GM21825 (cell line): ENCODE results near the gene HSD17B12.

Experiments
- ATAC-seq: cut with Tn5 transposase; IDR thresholded peaks from one replicate; pipeline ENCODE4 v1.9.1; 2021; ENCODE audit warnings: mild to moderate bottlenecking, moderate library complexity; ENCODE audit not compliant: unreplicated experiment

HSD17B12 gene

DNA sequence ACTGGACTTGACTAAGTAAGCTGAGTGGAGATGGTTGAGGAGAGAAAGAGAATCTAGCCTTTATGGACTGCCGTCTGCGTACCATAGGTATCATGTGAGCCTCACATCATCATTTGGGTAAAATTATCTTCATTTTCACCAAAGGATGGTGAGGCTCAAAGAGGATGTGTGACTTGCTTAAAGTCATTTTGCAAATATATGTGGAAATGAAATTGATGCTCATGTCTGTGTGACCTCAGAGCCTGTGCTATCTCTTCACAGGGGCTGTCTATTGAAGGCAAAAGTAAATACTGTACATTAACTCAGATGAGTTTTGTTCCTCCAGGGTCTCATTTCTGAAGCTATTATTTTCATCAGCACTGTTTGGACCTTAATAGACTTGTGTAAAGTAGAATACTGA is 116.8 kb downstream of the HSD17B12 start:
- no peak for ATAC-seq

DNA sequence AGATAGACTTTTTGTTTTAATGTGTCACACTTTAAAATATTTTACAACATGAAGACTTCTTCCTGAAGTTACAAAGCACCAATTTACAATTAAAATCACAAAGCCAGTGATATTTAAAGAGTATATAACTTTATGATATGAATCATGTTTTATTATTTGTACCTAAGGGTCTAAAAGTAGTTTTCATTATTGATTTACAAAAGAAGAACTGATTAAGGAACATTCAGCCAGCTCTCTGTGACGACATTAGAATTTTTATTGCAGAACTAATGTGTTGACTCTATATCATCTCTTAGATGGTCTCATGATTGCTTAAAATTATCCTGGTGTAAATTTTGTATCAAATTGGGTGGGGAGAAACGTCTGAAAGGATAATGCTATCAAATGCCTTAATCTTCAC is 117.3 kb downstream of the HSD17B12 start:
- ATAC-seq = no peak

DNA sequence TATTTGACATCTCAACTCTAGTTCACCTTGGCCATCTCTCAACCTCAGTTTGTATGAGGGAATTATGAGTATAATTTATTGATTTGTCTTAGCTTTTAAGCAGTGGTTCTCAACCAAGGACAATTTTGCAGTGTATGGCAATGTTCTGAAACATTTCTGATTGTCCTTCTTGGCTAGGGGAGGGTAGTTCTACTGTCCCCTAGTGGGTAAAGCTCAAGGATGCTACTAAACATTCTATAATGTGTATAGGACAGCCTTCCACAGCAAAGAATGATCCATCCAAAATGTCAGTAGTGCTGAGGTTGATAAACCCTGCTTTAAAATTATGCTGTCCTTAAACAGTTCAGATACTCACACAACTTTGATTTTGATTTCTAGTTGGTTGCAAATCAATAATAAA is 122.0 kb downstream of the HSD17B12 start:
- no peak for ATAC-seq

DNA sequence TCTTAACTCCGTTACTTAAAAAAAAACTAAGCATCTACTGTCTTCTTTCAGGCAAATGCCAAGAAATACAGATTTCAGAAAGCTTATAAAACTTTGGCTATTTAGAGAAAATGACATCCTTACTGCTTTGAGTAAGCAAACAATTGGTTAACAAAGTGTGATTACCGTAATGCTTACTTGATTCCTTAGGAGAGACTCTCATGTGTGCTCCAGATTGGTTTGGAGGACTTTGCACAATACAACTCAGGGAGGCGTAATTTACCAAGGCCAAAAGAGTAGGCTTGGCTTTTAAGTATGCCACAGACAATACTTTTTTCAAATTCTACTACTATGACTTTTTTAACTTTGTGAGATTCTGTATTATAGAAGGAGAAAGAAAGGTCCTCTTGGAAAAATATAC is 123.2 kb downstream of the HSD17B12 start:
- no peak for ATAC-seq

DNA sequence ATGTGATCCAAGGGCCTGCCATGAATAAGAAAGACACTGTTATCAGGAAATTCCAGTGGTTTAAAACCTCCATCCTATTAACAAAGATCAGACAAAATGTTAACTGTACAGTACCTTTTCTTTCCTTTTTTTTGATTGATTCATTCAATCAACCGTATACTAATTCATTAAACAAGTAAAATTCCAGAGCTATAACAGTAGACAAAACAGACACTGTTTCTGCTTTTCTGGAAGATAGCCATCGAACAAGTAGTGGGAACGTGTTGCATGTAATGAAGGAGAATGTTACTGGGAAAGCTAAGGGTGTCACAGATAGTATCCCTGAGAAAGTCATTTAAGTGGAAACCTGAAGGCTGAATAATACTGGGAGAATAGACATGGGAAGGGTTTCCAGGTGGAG is 126.4 kb downstream of the HSD17B12 start:
- no peak for ATAC-seq

DNA sequence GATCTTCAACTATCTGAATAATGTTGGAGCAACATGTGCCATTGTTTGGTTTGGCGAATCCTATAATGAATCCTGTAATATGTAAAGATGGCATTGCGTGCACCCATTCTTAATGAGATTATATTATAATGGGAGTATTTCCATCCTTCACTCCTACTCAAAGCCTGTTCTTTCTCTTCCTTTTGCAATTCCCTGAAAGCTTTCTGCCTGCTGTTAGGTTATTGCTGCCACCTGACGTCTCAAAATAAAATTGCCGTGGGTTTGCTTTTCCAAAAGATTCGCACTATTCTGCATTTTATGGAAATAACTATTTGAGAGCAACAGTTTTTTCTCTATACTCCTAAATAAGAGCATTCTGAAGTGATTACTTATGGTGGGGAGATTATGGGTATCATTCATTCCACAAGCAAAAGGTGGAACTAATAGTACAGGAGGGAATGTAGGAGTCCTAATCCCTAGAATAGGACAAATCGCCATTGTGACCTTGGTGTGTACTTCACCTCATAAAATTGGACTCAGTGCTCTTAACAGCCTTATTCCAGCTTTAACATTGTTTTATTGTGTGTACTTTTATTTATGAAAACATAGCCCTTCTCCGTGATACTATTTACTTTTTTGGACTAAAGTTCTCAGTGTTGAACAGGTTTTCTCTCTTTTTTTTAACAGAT is 130.5 kb downstream of the HSD17B12 start:
- ATAC-seq = no peak

DNA sequence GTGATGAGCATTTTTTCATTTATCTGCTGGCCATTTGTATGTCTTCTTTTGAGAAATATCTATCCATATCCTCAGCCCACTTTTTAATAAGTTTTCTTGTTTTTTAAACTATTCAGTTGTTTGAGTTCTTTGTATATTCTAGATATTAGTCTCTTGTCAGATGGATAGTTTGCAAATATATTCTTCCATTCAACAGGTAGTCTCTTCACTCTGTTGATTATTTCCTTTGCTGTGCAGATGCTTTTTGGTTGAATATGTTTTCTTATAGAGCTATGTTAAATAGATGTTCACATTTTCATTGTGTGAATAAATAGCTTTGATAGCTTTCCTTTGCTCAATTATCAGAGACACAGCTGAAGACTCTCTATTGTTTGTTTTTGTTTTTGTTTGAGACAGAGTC is 131.9 kb downstream of the HSD17B12 start:
- no peak for ATAC-seq

DNA sequence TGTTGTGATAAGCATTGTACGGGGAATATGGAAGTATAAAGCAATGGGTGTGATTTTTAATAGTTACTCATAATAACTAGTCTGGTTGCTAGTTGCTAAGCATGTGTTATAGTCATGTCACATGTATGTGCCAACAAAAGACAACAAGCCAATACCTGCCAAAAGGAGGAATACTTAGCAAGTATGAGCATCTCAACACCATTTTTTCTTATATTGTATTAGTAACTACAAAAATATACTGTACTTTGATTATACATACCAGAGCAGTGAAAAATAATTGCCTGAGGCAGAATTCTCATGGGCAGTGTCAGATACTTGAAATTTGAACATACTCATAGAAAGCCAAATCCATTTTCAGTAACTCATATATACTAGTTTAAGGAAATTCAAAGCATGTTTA is 137.7 kb downstream of the HSD17B12 start:
- ATAC-seq = no peak

DNA sequence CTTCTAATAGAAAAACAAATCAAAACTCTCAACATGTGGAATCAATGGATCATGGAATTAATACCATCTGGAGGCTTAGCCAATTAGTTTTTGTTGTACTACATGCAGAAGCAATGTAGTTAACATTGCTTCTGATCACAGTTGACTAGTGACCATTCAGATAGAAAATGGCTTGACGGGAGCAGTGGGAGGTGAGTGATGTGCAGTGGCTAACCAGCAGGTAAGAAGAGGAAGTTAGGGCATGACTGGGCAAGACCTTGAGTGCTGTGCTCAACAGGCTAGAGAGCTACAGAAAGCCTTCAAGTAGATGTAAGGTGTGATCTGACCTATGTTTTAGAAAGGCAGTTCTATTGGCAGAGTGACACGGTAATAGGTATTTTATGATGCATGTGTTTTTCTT is 139.4 kb downstream of the HSD17B12 start:
- ATAC-seq = no peak

DNA sequence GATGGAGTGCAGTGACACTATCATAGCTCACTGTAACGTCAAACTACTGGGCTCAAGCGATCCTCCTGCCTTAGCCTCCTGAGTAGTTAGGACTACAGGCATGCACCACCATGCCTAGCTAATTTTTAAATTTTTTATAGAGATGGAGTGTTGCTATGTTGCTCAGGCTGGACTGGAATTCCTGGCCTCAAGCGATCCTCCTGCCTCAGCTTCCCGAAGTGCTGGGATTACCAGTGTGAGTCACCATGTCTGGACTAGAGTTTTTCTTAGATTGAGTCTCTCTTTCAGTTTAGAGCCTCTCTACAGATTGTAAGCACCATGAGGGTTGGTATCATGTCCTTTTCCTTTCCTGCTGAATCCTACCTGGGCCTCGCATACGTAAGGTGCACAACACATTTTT is 142.8 kb downstream of the HSD17B12 start:
- no peak for ATAC-seq

DNA sequence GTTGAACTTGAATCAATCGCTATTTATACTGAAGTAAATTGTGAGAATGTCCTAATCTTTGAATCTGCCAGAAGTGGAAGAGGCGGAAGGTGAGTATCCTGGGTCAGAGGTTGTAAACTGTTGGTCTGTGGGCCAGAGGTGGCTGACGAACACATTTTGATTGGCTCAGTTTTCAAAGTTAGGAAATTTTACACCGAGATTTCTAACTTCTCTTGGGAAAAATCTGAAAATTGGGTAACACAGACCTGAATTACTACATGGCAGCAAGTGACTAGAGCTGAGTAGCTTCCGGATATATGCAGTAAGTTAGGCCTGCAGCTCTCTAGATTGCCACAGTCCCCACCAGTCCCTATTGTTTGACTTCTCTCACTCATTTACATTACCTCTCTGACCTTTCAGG is 143.3 kb downstream of the HSD17B12 start:
- ATAC-seq = no peak

DNA sequence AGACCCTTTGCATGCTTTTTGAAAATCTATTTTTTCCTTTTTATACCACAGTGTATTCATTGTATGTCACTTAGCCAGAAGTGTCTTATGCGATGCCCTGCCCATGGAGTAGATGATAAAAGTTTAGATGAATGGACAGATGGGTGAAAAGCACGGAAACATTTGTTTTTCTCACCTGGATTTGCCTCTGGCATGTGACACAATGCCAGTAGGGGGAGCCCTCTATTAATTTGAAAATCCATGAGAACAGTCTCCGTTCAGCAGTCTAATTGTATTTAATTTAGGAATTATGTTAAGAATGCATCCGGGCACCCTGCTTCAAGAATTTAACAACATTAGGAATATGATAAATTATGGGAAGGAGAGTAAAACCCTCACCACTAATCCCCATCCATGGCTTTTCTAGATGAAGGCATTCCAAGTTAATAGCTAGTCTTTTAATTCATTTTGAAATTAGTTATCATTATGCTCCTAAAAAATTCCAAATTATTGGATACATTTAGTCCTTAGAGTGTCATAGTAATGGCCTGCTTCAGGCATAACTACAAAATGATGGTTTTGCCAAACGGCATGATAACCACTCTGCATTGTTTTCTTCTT is 144.8 kb downstream of the HSD17B12 start:
- ATAC-seq = no peak

DNA sequence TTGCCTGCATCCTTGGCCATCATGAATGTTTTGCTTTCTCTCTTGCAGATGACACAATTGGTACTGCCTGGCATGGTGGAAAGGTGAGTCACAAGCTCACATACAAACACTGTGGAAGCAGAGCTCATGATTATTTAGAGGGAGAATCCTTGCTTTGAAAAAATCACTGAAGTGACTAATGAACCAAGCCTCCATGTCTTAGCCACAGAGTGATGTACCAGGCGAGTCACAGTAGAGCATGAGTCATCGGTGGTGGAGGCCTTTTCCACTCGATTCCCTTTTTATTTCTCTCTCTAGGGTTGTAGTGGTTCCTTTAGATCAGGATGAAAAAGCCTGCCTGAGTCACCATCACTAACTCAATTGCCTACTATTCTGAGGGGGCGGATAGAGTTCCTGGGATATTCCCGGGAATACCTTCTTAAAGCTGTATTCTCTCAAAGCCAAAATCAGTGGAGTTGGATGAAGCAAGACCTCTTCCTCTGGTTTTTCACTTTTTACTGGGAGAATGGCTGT is 150.4 kb downstream of the HSD17B12 start:
- ATAC-seq = no peak

DNA sequence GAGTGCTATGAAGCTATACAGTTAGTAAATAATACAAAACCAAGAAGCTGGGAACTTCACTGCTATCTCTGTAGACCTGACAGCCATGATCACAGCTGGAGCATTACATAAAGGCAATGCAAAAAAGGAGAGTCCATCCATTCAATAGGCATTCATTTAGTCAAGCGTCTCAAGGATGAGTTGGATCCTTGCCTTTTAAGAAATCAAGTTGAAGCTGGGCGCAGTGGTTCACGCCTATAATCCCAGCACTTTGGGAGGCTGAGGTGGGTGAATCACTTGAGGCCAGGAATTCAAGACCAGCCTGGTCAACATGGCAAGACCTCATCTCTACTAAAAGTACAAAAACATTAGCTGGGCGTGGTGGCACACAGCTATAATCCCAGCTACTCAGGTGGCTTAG is 152.0 kb downstream of the HSD17B12 start:
- no peak for ATAC-seq

DNA sequence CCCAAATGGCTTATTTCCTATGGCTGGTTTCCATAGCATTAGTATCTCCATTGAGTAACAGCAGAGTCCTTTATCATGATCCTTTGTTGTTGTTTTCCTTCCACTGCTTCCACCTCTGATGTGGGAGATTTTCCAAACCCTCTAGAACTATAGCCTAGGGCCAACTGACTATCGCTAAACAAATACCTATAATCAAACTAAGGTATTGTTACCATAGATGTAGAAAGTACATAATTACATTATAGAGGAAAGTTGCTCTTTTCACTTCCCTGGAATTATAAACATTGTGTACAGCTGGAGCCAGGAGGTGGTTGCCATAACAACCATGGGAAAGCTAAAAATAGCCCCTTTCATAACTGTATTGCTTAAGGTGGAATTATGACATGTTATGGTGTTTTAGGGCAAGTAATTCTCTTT is 153.1 kb downstream of the HSD17B12 start:
- ATAC-seq = no peak

DNA sequence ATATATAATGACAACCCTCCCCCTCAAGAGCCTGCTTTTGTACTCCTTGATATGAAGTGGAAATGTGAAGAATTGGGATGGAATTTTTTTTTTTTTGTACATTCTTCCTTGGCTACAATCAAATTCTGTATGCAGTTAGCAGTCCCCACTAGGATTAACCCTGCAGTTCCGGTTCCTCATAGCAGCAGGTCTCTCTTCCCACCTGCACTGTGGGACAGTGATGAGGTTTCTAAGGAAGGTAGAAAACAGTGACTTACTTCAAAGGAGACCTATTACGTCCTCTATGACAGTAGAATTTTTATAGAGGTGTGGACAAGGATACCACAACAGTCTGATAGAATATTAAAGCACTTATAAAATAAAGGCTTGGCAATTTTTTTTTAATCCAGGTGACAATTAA is 153.7 kb downstream of the HSD17B12 start:
- no peak for ATAC-seq

DNA sequence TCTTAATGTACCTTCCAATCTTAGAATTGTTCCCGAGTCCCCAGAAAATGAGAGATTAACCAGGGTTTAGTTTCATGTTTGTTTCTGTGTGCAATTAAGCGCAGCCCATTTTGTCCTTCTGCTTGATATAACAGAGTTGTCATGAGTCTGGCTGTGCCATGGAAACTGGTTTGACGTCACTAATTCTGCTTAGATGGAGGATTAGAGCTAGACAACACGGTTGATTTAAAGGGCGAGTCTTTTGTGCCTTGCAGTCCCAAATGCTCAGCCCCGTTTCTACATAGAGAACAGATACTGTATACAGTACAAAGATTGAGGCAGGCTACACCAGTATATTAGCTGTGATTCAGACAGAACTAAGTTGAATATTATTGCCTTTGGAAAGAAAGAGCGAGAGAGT is 154.6 kb downstream of the HSD17B12 start:
- no peak for ATAC-seq

DNA sequence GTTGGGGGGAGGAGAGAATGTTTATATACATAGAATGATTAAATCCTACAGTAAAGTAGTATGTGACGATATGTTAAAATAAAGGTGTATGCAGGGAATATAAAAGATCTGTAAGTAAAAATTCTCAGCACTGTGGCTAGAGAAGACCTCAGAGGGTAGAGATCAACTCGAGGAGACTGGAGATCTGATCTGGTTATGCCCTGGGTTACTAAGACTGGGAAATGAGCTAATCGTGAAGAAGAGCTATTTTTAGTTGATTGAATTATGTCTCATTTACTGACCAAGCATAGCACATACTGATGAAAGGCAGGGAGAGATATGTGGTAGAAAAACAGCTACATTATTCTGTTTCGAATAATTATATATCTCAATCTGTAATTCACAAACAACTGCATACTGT is 157.3 kb downstream of the HSD17B12 start:
- ATAC-seq = no peak

DNA sequence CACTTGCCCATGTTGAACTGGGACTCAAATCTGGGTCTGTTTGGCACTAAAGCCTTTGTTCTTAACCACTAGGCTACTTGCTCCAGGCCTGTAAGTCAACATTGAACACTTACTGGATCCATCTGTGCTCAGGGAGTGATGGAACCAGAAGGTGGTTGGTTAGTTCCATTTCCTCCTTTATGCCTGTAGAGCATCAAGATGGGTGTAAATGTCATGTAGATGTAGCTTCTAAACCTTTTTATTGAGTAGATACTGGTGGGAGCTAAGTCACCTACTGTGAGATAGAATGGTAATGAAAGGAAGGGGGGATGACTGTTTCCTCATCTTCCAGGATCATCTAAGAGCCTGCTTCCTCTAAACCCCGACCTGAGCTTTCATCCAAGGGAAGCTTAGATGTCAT is 161.5 kb downstream of the HSD17B12 start:
- no peak for ATAC-seq

DNA sequence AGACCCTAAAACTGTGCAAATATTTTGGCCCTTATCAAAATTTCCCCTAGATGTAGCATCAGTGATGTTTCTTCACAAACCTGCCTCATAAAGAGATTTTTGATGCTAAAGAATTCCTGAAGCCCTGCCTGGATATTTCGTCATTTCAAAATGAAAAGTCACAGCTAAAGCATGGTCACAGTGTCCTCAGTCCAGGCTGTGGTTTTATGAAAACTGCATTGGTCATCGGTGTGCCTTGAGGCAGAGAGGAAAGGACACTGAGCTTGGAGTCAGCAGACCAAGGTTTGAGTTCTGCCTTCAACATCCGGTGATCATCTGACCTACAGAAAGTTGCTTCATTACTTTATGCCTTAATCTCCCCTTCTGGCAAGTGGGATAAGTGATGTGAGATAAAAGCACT is 165.3 kb downstream of the HSD17B12 start:
- ATAC-seq = no peak

DNA sequence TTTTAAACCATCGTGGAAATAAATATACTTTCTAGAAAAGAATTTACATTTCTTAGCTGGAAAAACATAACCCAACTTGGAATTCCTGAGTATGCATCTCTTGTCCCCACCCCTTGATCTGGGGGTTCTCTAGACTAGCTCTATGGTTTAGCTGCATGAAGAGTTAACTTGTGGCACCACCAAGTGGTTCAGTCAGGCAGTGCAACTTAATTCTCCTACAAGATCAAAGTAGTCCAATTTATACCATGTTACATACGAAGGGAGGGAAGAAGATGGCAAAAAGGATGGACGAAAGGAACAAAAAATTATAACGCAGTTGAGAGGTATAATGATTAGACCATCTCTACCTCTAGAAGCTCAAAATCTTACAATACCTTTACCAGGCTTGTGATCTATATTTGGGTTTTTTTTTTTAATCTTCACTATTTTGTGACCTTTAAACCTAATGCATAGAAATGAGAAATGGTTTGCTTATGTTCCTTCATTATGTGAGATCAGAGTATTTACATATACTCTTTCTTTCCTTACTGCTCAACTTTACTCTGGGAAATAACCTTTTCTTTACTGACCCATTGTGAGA is 171.6 kb downstream of the HSD17B12 start:
- ATAC-seq = no peak

DNA sequence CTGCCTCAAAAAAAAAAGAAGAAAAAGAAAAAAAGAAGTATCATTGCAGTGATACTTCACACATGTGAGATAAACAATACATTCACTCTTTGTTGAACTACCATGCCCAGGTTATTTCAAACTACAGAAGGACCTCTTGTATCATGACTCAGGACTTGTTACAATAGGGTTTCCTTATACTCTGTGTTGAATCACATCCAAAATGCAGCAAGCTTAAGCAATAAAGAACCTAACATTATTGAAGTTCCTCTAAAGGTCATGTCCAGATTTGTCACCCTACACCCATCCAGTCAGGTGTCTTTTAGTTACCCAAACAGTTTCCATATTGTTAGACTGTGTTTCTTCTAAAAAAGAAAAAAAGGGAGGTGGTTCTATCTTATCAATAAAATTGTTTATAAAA is 173.2 kb downstream of the HSD17B12 start:
- no peak for ATAC-seq

DNA sequence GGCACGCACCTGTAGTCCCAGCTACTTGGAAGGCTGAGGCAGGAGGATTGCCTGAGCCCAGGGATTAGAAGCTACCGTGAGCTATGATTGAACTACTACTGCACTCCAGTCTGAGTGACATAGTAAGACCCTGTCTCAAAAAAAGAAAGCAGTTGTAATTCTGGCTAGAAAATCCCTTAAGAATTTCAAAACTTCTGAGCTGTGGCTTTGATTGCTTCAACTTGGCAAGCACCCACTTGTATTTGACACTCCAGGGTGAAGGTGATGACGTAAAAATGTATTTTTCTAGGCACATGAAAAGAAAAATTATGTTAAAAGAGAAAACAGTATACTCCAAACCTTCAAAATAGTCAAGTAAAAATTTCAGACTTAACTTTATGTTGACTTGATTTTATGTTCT is 176.5 kb downstream of the HSD17B12 start:
- no peak for ATAC-seq
